H9 (cell line): ENCODE results near the gene ANKRD44. TPM values are rescaled to one million over a fixed set of nuclear protein-coding genes. Genes with fewer than 3 reads are reported as not detected.

Source experiments
- DNase-seq: peaks from one replicate; pipeline ENCODE4 v3.0.0-alpha.2; 2017
- H2AFZ ChIP-seq: one replicate; pipeline ENCODE4 v1.6.1; 2013; ENCODE audit warnings: mild to moderate bottlenecking, low read length, control low read depth, moderate library complexity
- H2AK5ac ChIP-seq: 2 replicates; pipeline ENCODE4 v1.6.1; 2013; ENCODE audit warnings: low read length, control low read depth, mixed read lengths; ENCODE audit not compliant: insufficient read length
- H2BK120ac ChIP-seq: one replicate; pipeline ENCODE4 v1.6.1; 2013; ENCODE audit warnings: low read depth, mild to moderate bottlenecking, low read length, control low read depth, inconsistent platforms; ENCODE audit not compliant: poor library complexity, severe bottlenecking
- H2BK12ac ChIP-seq: 2 replicates; pipeline ENCODE4 v1.6.1; 2013; ENCODE audit warnings: low read length, control low read depth, mixed read lengths, low read depth; ENCODE audit not compliant: insufficient read length
- H2BK15ac ChIP-seq: 2 replicates; pipeline ENCODE4 v1.6.1; 2013; ENCODE audit warnings: low read depth, low read length, control low read depth
- H2BK20ac ChIP-seq: one replicate; pipeline ENCODE4 v1.6.1; 2013; ENCODE audit warnings: low read depth, mild to moderate bottlenecking, low read length, control low read depth, inconsistent platforms; ENCODE audit not compliant: poor library complexity, severe bottlenecking
- H2BK5ac ChIP-seq: 2 replicates; pipeline ENCODE4 v1.6.1; 2013; ENCODE audit warnings: low read length, control low read depth, mixed read lengths; ENCODE audit not compliant: insufficient read length
- H3K14ac ChIP-seq: 2 replicates; pipeline ENCODE4 v1.6.1; 2013; ENCODE audit warnings: low read length, control low read depth; ENCODE audit not compliant: insufficient read depth
- H3K18ac ChIP-seq: 2 replicates; pipeline ENCODE4 v1.6.1; 2013; ENCODE audit warnings: low read depth, mild to moderate bottlenecking, mixed read lengths, low read length, control low read depth; ENCODE audit not compliant: insufficient read length
- H3K23ac ChIP-seq: 2 replicates; pipeline ENCODE4 v1.6.1; 2013; ENCODE audit warnings: low read length, control low read depth, mixed read lengths, low read depth; ENCODE audit not compliant: insufficient read length
- H3K23me2 ChIP-seq: 2 replicates; pipeline ENCODE4 v1.6.1; 2013; ENCODE audit warnings: low read depth, mild to moderate bottlenecking, mixed read lengths, low read length, control low read depth; ENCODE audit not compliant: insufficient read length, poor library complexity, severe bottlenecking
- H3K27ac ChIP-seq: 2 replicates; pipeline ENCODE4 v1.5.1; 2013; ENCODE audit warnings: low read length, control low read depth, mixed read lengths, low read depth; ENCODE audit not compliant: insufficient read length
- H3K27me3 ChIP-seq: 2 replicates; pipeline ENCODE4 v1.6.1; 2013; ENCODE audit warnings: low read length, control low read depth, inconsistent platforms; ENCODE audit not compliant: insufficient read depth
- H3K4ac ChIP-seq: 2 replicates; pipeline ENCODE4 v1.6.1; 2013; ENCODE audit warnings: low read depth, mild to moderate bottlenecking, control low read depth, inconsistent platforms, low read length, moderate library complexity
- H3K4me1 ChIP-seq: 2 replicates; pipeline ENCODE4 v1.6.1; 2013; ENCODE audit warnings: low read length, control low read depth, inconsistent platforms; ENCODE audit not compliant: insufficient read depth
- H3K4me2 ChIP-seq: 2 replicates; pipeline ENCODE4 v1.6.1; 2013; ENCODE audit warnings: low read length, control low read depth, mixed read lengths; ENCODE audit not compliant: insufficient read length, insufficient read depth
- H3K56ac ChIP-seq: 2 replicates; pipeline ENCODE4 v1.6.1; 2013; ENCODE audit warnings: low read depth, mild to moderate bottlenecking, mixed read lengths, low read length, control low read depth; ENCODE audit not compliant: insufficient read length
- H3K79me1 ChIP-seq: 2 replicates; pipeline ENCODE4 v1.6.1; 2013; ENCODE audit warnings: low read depth, mild to moderate bottlenecking, moderate library complexity, low read length, control low read depth, inconsistent platforms; ENCODE audit not compliant: insufficient read depth, poor library complexity, severe bottlenecking
- H3K79me2 ChIP-seq: 2 replicates; pipeline ENCODE4 v1.6.1; 2013; ENCODE audit warnings: low read length, control low read depth, inconsistent platforms; ENCODE audit not compliant: insufficient read depth
- H3K9ac ChIP-seq: 2 replicates; pipeline ENCODE4 v1.6.1; 2013; ENCODE audit warnings: low read length, control low read depth, mixed read lengths; ENCODE audit not compliant: insufficient read length; ENCODE audit errors: extremely low read depth
- H3K9me3 ChIP-seq: one replicate; pipeline ENCODE4 v1.6.1; 2013; ENCODE audit warnings: low read depth, low read length, inconsistent platforms; ENCODE audit not compliant: control insufficient read depth
- H3T11ph ChIP-seq: one replicate; pipeline ENCODE4 v1.6.1; 2013; ENCODE audit warnings: mild to moderate bottlenecking, low read length, control low read depth, inconsistent platforms
- H4K20me1 ChIP-seq: one replicate; pipeline ENCODE4 v1.6.1; 2013; ENCODE audit not compliant: control insufficient read depth, insufficient read length, insufficient read depth
- H4K5ac ChIP-seq: 2 replicates; pipeline ENCODE4 v1.6.1; 2013; ENCODE audit warnings: low read depth, mild to moderate bottlenecking, mixed read lengths, low read length, control low read depth; ENCODE audit not compliant: insufficient read length
- H4K8ac ChIP-seq: replicated peaks from 2 replicates; pipeline ENCODE4 v1.6.1; 2013; ENCODE audit warnings: low read length, control low read depth, mixed read lengths, low read depth; ENCODE audit not compliant: insufficient read length
- H4K91ac ChIP-seq: 2 replicates; pipeline ENCODE4 v1.6.1; 2013; ENCODE audit warnings: low read depth, mild to moderate bottlenecking, moderate library complexity, mixed read lengths, low read length, control low read depth; ENCODE audit not compliant: insufficient read length
- H3K27ac Mint-ChIP-seq, 3 experiments: 2 replicates in 2 of 3; 3 replicates in 1 of 3; pipeline ENCODE4 v1.8.0; 2020 to 2021; ENCODE audit warnings: mixed read lengths in 3 of 3, mild to moderate bottlenecking in 1 of 3, moderate library complexity in 1 of 3
- H3K27me3 Mint-ChIP-seq: 2 replicates; pipeline ENCODE4 v1.8.0; 2021; ENCODE audit warnings: low read depth, mild to moderate bottlenecking, moderate library complexity, mixed read lengths
- H3K36me3 Mint-ChIP-seq, 3 experiments: 2 replicates in 2 of 3; 3 replicates in 1 of 3; pipeline ENCODE4 v1.8.0; 2020 to 2021; ENCODE audit warnings: low read depth in 3 of 3, mixed read lengths in 3 of 3; ENCODE audit not compliant: insufficient read depth in 1 of 3
- H3K4me1 Mint-ChIP-seq, 2 experiments: 2 replicates each; pipeline ENCODE4 v1.8.0; 2020; ENCODE audit warnings: mixed read lengths in 2 of 2
- H3K4me3 Mint-ChIP-seq, 2 experiments: 2 replicates in 1 of 2; 3 replicates in 1 of 2; pipeline ENCODE4 v1.8.0; 2020 to 2021; ENCODE audit warnings: mild to moderate bottlenecking in 2 of 2, mixed read lengths in 2 of 2, moderate library complexity in 1 of 2
- H3K9me3 Mint-ChIP-seq, 2 experiments: 2 replicates in 1 of 2; 3 replicates in 1 of 2; pipeline ENCODE4 v1.8.0; 2020; ENCODE audit warnings: mild to moderate bottlenecking in 2 of 2, mixed read lengths in 2 of 2, moderate library complexity in 1 of 2
- WGBS: extraction: QIAGEN DNeasy Blood & Tissue Kit; methylation state at CpG from one replicate; pipeline ENCODE4 v1.1.7; 2013; ENCODE audit warnings: missing lambda C conversion rate, low lambda C conversion rate, mixed read lengths; ENCODE audit not compliant: insufficient read length; ENCODE audit errors: extremely low coverage; 5-methylcytosine and 5-hydroxymethylcytosine counted together
- total RNA-seq: library from RNA; stranded (reverse); gene quantifications from 2 replicates; pipeline ENCODE4 v1.2.1, GENCODE V29; 2021
- TF ChIP-seq, protein P1 (sequence below): fragments of 200-600 bp; sonication (generic); conservative IDR thresholded peaks from 3 replicates; pipeline ENCODE4 v1.8.0; 2021; ENCODE audit warnings: antibody characterized with exemption, mild to moderate bottlenecking

Gene ANKRD44
- total RNA-seq, 1 experiment from 2014 or later = 1.9 TPM

DNA sequence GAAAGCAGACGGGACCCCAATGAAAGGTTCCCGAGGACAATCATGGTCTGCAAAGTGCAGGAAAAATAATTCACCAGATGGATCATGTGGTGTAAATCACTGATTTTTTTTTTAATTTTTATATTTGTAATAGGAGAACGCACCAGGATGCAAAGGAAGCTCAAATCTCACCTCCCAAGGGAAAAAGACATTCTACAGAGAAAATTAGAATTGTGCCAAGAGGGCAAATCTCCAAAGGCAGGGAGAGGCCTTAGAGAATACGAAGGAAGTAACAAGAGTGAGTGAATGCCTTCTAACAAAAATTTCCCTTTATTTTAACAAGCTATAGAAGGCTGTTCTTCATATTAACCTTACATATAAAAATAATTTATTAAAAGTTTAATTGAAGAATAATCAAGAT lies 90.9 kb downstream of the ANKRD44 start:
- Histone ChIP-seq H3K27me3 (no peaks in the 10 kb centered on the region), H4K91ac (no peak overlapping the region), H4K8ac (no peak overlapping the region), H3K4me2 (no peak overlapping the region), H3K79me1 (no peaks in the 10 kb centered on the region), H3T11ph (no peak overlapping the region), H2BK15ac (no peak overlapping the region), H2BK120ac (no peak overlapping the region), H3K56ac (no peak overlapping the region), H3K79me2 (no peaks in the 10 kb centered on the region), H2AK5ac (no peak overlapping the region), H3K4ac (no peak overlapping the region), H2BK5ac (no peak overlapping the region), H2AFZ (no peak overlapping the region), H3K9ac (no peak overlapping the region), H3K27ac (no peak overlapping the region), H3K23ac (no peak overlapping the region), H3K9me3 (no peaks in the 10 kb centered on the region), H3K23me2 (no peaks in the 10 kb centered on the region), H4K20me1 (no peaks in the 10 kb centered on the region), H3K14ac (no peak overlapping the region), H3K18ac (no peak overlapping the region), H3K4me1 (no peaks in the 10 kb centered on the region), H4K5ac (no peak overlapping the region), H2BK20ac (no peak overlapping the region), H2BK12ac (no peak overlapping the region)
- TF ChIP-seq, protein P1, sequence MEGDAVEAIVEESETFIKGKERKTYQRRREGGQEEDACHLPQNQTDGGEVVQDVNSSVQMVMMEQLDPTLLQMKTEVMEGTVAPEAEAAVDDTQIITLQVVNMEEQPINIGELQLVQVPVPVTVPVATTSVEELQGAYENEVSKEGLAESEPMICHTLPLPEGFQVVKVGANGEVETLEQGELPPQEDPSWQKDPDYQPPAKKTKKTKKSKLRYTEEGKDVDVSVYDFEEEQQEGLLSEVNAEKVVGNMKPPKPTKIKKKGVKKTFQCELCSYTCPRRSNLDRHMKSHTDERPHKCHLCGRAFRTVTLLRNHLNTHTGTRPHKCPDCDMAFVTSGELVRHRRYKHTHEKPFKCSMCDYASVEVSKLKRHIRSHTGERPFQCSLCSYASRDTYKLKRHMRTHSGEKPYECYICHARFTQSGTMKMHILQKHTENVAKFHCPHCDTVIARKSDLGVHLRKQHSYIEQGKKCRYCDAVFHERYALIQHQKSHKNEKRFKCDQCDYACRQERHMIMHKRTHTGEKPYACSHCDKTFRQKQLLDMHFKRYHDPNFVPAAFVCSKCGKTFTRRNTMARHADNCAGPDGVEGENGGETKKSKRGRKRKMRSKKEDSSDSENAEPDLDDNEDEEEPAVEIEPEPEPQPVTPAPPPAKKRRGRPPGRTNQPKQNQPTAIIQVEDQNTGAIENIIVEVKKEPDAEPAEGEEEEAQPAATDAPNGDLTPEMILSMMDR = no peak
- Mint-ChIP-seq H3K9me3 (no peaks in the 10 kb centered on the region), H3K27ac (no peak overlapping the region), H3K36me3 (no peaks in the 10 kb centered on the region), H3K4me1 (no peaks in the 10 kb centered on the region), H3K4me3 (no peak overlapping the region), H3K27me3 (no peaks in the 10 kb centered on the region; the same call in 1 of the 2 replicates)
- no peak for DNase-seq
- WGBS = no CpG with 5 or more reads among the region's 4 CpGs
